ENCODE measurements around the gene CALHM2.

Gene CALHM2

GRCh38 chr10:103413564-103413963, 38.6 kb downstream of the CALHM2 start:
- DNase-seq: no peak

- DNase-seq: no peak
Measured at GRCh38 chr10:103397191-103397825, 54.9 kb downstream of the CALHM2 start.

- no peak for DNase-seq
Measured at GRCh38 chr10:103396789-103397087, 55.4 kb downstream of the CALHM2 start.

All from stimulated activated CD4-positive, alpha-beta T cell treated with anti-CD3 and anti-CD28 coated beads, Interleukin-2, amount 100 ng/mL, for 24 hours (primary cell).